ENCODE measurements around the gene ELOVL6.
A peak's percentile ranks its signal among the peaks of the same experiment; 100 is the strongest.
"Not testable (repeated sequence)": the region's sequence is repeated elsewhere in the genome, so short reads cannot be mapped to it uniquely, and the experiment has no call there.

ELOVL6 gene

DNA sequence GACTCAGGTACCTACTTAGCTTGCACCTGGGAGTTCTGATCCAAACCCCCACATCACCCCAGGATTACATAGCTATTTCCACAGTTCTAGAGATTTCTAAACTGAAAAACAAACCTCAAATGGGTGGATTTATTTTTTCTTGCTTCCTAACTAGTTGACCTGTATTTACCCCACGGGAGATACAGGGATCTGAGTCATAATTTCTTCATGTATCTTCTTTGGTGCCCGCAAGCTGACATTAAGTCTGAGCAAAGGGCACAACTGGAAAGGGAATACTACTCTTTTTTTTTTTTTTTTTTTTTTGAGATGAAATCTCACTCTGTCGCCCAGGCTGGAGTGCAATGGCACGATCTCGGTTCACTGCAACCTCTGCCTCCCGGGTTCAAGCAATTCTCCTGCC lies 10.0 kb upstream of the ELOVL6 start:
- H3K4me3 Mint-ChIP-seq = no peak overlapping the region
- peaks cover 2% of the 10 kb centered on the region for H3K4me1 Mint-ChIP-seq (ENCODE audit: low read depth)
- H3K9me3 Mint-ChIP-seq = no peaks in the 10 kb centered on the region
- H3K27me3 Mint-ChIP-seq = no peaks in the 10 kb centered on the region
- H3K27ac Mint-ChIP-seq = no peak overlapping the region
- no peaks in the 10 kb centered on the region for H3K36me3 Mint-ChIP-seq (ENCODE audit: low read depth)

DNA sequence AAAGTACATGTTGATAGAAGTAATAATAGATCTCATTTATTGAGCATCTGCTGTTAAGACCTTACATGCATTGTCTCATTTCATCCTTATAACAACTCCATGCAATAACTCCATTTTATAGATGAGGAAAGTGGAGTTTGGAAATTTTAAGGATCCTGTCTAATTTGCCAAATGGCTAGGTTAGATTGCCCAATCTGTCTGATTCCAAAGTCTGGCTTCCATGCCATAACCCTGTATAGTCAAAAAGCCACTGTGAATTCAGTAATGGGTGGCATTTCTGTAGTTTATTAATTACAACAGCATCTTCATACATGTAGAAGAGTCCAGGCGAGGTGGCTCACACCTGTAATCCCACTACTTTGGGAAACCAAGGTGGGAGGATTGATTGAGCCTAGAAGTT lies 8.8 kb upstream of the ELOVL6 start:
- no peaks in the 10 kb centered on the region for H3K27me3 Mint-ChIP-seq
- no peak overlapping the region for H3K4me3 Mint-ChIP-seq
- H3K27ac Mint-ChIP-seq = no peak overlapping the region
- no peaks in the 10 kb centered on the region for H3K36me3 Mint-ChIP-seq (ENCODE audit: low read depth)
- no peaks in the 10 kb centered on the region for H3K9me3 Mint-ChIP-seq
- H3K4me1 Mint-ChIP-seq (ENCODE audit: low read depth) = peaks cover 2% of the 10 kb centered on the region

GRCh38 chr4:110202024-110202423 lies 3.6 kb upstream of the ELOVL6 start:
- H3K27ac Mint-ChIP-seq = no peak overlapping the region
- H3K4me1 Mint-ChIP-seq (ENCODE audit: low read depth) = peaks cover 10% of the 10 kb centered on the region
- no peak overlapping the region for H3K4me3 Mint-ChIP-seq
- H3K9me3 Mint-ChIP-seq = no peaks in the 10 kb centered on the region
- no peaks in the 10 kb centered on the region for H3K36me3 Mint-ChIP-seq (ENCODE audit: low read depth)
- H3K27me3 Mint-ChIP-seq = no peaks in the 10 kb centered on the region

DNA sequence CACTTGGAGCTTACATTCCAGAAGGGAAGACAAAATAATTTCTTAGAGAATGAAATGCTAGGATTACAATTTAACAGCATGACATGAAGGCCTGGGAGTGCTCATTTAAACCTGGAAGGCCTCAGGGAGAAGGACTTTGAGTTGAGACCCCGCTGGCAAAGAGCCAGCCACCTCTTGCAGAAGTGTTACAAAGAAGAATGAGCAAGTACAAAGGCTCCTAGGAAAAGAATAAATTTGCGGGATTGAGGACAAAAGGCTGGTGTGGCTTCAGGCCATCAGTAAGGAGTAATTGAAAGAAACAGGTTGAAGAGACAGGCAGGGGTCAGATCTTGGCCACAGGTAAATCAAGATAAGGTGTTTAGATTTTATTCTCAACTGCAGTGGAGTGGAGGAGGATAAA lies 3.1 kb upstream of the ELOVL6 start:
- no peak overlapping the region for H3K4me3 Mint-ChIP-seq
- H3K27ac Mint-ChIP-seq = no peak overlapping the region
- no peaks in the 10 kb centered on the region for H3K36me3 Mint-ChIP-seq (ENCODE audit: low read depth)

GRCh38 chr4:110200689-110201088 lies 2.3 kb upstream of the ELOVL6 start:
- no peaks in the 10 kb centered on the region for H3K27me3 Mint-ChIP-seq
- no peak overlapping the region for H3K4me3 Mint-ChIP-seq
- peaks cover 14% of the 10 kb centered on the region for H3K4me1 Mint-ChIP-seq (ENCODE audit: low read depth)
- H3K27ac Mint-ChIP-seq = no peak overlapping the region
- H3K36me3 Mint-ChIP-seq (ENCODE audit: low read depth) = peaks cover 4% of the 10 kb centered on the region
- H3K9me3 Mint-ChIP-seq = no peaks in the 10 kb centered on the region

More for the DNA sequence above, 3.1 kb upstream of the ELOVL6 start:
- H3K9me3 Mint-ChIP-seq = no peaks in the 10 kb centered on the region
- H3K4me1 Mint-ChIP-seq (ENCODE audit: low read depth) = peaks cover 10% of the 10 kb centered on the region
- no peaks in the 10 kb centered on the region for H3K27me3 Mint-ChIP-seq

DNA sequence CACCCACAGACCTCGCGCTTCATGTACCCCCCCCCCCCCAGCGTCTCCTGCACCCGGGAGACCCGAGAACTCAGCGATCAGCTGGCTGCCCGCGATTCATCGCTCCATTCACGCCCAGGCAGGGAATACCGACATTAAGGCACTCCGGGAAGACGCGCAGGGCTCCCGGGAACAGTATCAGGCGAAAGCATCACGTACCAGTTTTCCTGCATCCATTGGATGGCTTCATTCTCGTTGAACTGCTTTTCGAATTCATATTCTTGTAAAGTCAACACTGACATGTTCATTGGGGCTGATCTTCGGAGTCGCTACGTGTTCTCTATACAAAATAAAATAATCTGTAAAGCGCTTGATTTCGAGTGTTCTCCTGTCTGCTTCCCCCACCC lies 373 bp downstream of the ELOVL6 start:
- Mint-ChIP-seq H3K36me3 (ENCODE audit: low read depth) (peaks cover 6% of the 10 kb centered on the region), H3K4me3 (peak overlapping the region; percentile 96), H3K4me1 (ENCODE audit: low read depth) (peaks cover 34% of the 10 kb centered on the region), H3K9me3 (no peaks in the 10 kb centered on the region), H3K27me3 (no peaks in the 10 kb centered on the region), H3K27ac (peak overlapping the region; percentile 99)

- peak overlapping the region; percentile 99 for H3K27ac Mint-ChIP-seq
- H3K9me3 Mint-ChIP-seq = no peaks in the 10 kb centered on the region
- H3K4me3 Mint-ChIP-seq = peak overlapping the region; percentile 96
- no peaks in the 10 kb centered on the region for H3K27me3 Mint-ChIP-seq
- peaks cover 37% of the 10 kb centered on the region for H3K4me1 Mint-ChIP-seq (ENCODE audit: low read depth)
- H3K36me3 Mint-ChIP-seq (ENCODE audit: low read depth) = peaks cover 10% of the 10 kb centered on the region
Measured at GRCh38 chr4:110197529-110198042, 829 bp downstream of the ELOVL6 start.

GRCh38 chr4:110196871-110197528 lies 1.4 kb downstream of the ELOVL6 start:
- Mint-ChIP-seq H3K27me3 (no peaks in the 10 kb centered on the region), H3K4me1 (ENCODE audit: low read depth) (peaks cover 38% of the 10 kb centered on the region), H3K36me3 (ENCODE audit: low read depth) (peaks cover 12% of the 10 kb centered on the region), H3K4me3 (peak overlapping the region; percentile 96), H3K27ac (peak overlapping the region; percentile 99), H3K9me3 (no peaks in the 10 kb centered on the region)

GRCh38 chr4:110196206-110196870 lies 2.1 kb downstream of the ELOVL6 start:
- Mint-ChIP-seq H3K4me1 (ENCODE audit: low read depth) (peaks cover 38% of the 10 kb centered on the region), H3K36me3 (ENCODE audit: low read depth) (peaks cover 12% of the 10 kb centered on the region), H3K27ac (peak overlapping the region; percentile 98), H3K9me3 (no peaks in the 10 kb centered on the region), H3K27me3 (no peaks in the 10 kb centered on the region), H3K4me3 (peak overlapping the region; percentile 96)

DNA sequence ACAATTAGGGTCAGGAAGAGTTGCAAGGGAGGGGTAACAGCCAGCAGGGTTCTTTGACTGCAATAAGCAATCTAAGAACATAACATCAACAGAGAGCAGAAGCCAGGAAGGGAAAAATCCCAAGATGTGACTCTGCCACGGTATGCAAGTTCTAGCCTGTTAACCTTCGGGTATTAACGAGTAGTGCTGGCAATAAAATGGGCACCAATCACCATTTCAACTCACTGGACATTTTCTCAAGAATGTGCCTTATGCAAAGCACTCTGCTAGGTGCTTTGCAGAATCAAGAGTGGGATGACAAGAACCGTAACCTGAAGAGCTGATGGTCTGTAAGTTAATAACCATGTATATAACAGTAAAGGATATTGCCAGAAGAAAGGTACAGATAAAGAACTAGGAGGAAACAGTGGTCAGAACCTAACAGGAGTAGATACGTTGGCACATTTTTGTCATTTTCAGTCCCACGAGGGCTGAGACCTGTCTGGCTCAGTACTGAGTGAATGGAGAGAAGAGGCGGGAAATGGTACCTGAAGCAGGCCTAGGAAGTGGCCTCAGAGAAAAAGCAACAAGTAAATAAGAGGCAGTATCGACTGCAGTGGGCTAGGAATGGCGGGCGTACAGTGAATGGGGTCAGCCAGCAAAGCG lies 2.7 kb downstream of the ELOVL6 start:
- Mint-ChIP-seq H3K36me3 (ENCODE audit: low read depth) (peaks cover 14% of the 10 kb centered on the region), H3K4me1 (ENCODE audit: low read depth) (peaks cover 38% of the 10 kb centered on the region), H3K27me3 (no peaks in the 10 kb centered on the region), H3K9me3 (no peaks in the 10 kb centered on the region), H3K27ac (peak overlapping the region; percentile 98), H3K4me3 (peak overlapping the region; percentile 96)

DNA sequence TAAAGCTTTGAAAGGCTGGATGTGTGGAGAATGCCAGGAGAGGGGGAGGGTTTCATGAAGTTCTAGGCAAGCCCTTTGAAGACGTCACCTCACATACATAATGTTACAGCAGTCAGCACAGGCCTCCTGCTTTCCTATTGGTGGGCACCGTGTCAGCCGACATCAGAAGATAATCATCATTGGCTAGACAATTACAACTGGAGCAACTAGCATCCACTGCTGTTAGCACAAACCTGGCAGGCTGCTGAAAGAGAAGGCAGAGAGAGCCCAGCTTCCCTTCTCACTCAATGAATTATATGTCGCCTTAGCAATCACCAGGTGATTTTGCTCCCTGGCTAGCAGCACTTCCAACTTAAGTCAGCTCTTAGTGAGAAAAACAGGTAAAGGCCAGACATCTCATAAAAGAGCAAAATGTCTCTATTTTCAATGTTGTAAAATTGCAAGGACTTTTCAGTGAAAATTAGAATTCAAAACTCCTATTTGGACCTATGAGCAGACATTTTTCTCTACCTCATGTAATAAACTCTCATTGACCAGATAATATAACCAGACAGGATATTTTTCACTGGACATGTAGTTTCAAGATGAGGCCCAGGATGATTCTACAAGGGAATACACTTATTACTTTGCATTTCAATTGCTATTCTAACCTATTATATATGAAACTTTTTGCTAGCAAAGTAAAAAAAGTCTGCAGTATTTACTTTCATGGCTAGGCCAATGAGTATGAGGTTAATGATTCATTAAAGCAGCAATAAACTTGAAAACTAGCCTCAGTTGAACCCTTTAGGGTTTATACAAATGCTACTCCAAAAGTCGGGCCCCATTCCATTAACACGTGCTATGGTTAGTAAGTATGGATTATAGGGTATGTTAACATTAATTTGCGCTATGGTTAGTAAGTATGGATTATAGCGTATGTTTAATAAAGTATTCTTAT lies 4.3 kb downstream of the ELOVL6 start:
- H3K4me3 Mint-ChIP-seq = peak overlapping the region; percentile 61
- H3K27ac Mint-ChIP-seq = peak overlapping the region; percentile 83
- no peaks in the 10 kb centered on the region for H3K9me3 Mint-ChIP-seq
- no peaks in the 10 kb centered on the region for H3K27me3 Mint-ChIP-seq
- peaks cover 14% of the 10 kb centered on the region for H3K36me3 Mint-ChIP-seq (ENCODE audit: low read depth)
- H3K4me1 Mint-ChIP-seq (ENCODE audit: low read depth) = peaks cover 35% of the 10 kb centered on the region

- H3K27ac Mint-ChIP-seq = peak overlapping the region; percentile 83
- peaks cover 14% of the 10 kb centered on the region for H3K36me3 Mint-ChIP-seq (ENCODE audit: low read depth)
- not testable (repeated sequence) for H3K9me3 Mint-ChIP-seq, H3K4me3 Mint-ChIP-seq, H3K27me3 Mint-ChIP-seq
- H3K4me1 Mint-ChIP-seq (ENCODE audit: low read depth) = peaks cover 29% of the 10 kb centered on the region
Measured at GRCh38 chr4:110193287-110193686, 5.1 kb downstream of the ELOVL6 start.

GRCh38 chr4:110190249-110190648 lies 8.2 kb downstream of the ELOVL6 start:
- no peaks in the 10 kb centered on the region for H3K27me3 Mint-ChIP-seq

DNA sequence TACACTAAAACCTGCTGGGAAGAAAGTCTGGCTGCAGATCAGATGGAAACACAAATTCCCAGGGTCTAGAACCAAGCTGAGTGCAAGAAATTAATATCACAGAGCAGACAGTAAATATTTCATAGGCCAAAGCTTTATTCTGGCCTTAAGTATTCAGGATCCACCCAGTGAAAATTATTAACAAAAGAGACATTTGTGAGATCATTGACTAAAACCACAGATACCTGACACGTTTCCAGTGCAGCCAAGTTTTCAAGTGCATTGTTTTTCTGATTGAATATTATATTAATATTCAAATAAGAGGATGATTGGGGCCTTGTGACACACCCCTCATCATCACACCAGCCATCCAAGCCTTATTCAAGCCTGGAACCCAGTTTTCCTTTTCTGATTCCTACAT lies 10.3 kb downstream of the ELOVL6 start:
- Mint-ChIP-seq H3K27ac (no peak overlapping the region), H3K4me1 (ENCODE audit: low read depth) (peaks cover 11% of the 10 kb centered on the region)

More at GRCh38 chr4:110190249-110190648, 8.2 kb downstream of the ELOVL6 start:
- Mint-ChIP-seq H3K27ac (no peak overlapping the region), H3K4me3 (no peak overlapping the region), H3K9me3 (no peaks in the 10 kb centered on the region), H3K4me1 (ENCODE audit: low read depth) (peaks cover 20% of the 10 kb centered on the region), H3K36me3 (ENCODE audit: low read depth) (peaks cover 13% of the 10 kb centered on the region)

More for the DNA sequence above, 10.3 kb downstream of the ELOVL6 start:
- no peaks in the 10 kb centered on the region for H3K27me3 Mint-ChIP-seq
- H3K4me3 Mint-ChIP-seq = no peak overlapping the region
- H3K9me3 Mint-ChIP-seq = no peaks in the 10 kb centered on the region
- peaks cover 20% of the 10 kb centered on the region for H3K36me3 Mint-ChIP-seq (ENCODE audit: low read depth)

Measured in stimulated activated naive CD8-positive, alpha-beta T cell treated with anti-CD3 and anti-CD28 coated beads, Interleukin-15, Interleukin-2, amounts not matched to agents 100 ng/mL and 50 ng/mL, for 24 hours (primary cell).